NCI-H2081 treated with DMSO at 0.1 percent for 48 hours (cell line): ENCODE data around the gene NBEA.
"Not testable (repeated sequence)": the region's sequence is repeated elsewhere in the genome, so short reads cannot be mapped to it uniquely, and the experiment has no call there.

Source experiments
- DNase-seq: peaks from one replicate; lab custom pipeline; 2025; lab: John Stamatoyannopoulos, UW

Gene NBEA

GRCh38 chr13:35388441-35389355, 446.6 kb downstream of the NBEA start:
- DNase-seq: no peak

DNA sequence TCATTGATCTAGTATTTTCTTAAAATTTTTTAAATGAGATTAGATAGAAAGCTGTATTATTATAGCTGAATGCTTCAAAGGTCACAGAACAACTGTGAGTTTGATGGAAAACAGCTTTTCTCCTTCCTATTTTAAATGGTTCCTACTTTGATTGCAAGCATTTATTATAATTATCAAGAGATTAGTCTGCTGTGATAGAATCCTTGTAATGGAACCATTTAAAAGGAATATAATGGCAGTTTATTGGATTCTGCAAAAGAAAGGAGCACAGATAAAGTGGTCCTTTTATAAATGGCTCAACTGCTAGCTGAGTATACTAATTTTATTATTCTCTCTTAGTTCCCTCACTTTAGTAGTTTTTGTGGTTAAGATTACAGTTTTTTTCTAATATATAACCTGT, 447.5 kb downstream of the NBEA start:
- no peak for DNase-seq

DNA sequence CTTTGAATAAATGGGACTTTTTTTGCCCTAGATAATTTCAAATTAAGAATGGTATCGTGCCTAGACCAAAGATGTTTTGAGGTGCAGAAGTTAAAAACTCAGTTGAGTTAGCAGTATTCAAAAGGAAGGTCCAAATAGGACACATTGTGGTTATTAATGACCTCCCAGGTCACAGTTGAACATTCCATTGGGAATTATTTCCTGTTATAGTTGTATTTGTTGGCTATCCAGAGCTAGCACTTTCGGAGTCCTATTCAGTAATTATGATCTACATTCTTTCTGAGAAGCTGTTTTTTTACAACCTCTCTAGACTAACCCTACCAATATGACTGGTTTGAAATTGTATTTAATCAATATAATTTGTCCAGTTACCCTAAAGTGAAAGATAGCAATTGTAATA, 450.7 kb downstream of the NBEA start:
- no peak for DNase-seq

DNA sequence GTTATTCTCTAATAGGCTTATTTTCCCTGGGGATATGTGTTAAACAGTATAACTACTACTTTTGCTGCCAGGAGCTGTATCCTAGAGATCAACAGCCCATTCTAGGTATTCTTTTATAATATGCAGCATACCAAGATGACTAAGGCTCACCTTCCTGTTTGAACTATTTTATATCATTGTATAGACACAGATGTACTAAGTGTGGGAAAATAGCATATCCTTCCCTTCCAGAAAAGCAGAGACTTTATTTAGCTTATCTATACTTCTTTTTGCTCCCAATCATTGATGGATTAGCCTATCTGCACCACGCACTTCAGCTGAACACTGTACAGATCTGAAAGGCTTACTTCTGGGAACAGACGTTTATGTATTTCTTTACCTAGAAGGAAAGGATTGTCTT, 451.8 kb downstream of the NBEA start:
- no peak for DNase-seq

- not testable (repeated sequence) for DNase-seq
Measured at GRCh38 chr13:35408285-35408684, 466.2 kb downstream of the NBEA start.

DNA sequence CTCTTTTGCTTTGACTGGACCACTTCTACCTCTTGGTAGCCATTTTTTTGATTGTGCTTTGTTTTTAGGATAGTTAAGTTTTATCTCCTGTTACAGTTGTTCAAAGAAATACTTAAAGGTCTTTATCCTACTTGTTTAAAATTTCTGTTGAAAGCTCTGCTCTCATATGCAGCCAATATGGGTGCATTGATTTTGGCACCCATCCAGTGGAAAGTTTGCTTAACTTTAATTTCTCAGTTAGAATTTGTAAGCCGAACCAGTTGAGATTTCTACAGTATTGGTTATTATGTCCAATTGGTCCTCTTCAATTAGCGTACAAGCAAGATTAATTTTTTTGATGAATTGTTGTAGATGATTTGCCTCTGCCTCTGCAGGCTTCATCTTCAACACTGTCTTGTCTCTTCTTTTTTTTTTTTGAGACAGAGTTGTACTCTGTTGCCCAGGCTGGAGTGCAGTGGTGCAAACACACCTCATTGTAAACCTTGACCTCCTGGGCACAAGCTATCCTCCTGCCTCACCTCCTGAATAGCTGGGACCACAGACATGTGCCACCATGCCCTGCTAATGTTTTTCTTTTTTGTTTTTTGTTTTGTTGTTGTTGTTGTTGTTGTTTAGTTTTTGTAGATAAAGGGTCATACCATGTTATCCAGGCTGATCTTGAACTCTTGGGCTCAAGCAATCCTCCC, 469.1 kb downstream of the NBEA start:
- DNase-seq: no peak

- no peak for DNase-seq
Measured at GRCh38 chr13:35448465-35448864, 506.4 kb downstream of the NBEA start.

GRCh38 chr13:35449821-35450220, 507.8 kb downstream of the NBEA start:
- no peak for DNase-seq

- no peak for DNase-seq
Measured at GRCh38 chr13:35455022-35455421, 513.0 kb downstream of the NBEA start.

DNA sequence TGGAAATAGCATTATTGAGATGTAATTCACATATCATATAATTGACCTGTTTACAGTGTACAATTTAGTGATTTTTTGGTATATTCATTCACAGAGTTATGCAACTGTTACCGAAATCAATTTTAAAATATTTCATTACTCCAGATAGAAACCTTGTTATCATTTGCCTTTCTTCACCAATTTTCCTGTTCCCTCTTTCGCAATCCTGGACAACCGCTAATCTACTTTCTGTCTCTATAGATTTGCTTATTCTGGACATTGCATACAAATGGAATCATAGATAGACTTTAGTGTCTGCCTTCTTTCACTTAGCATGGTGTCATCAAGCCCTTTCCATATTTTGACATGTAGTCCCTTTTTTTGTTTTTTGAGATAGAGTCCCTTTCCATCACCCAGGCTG, 515.2 kb downstream of the NBEA start:
- no peak for DNase-seq

DNA sequence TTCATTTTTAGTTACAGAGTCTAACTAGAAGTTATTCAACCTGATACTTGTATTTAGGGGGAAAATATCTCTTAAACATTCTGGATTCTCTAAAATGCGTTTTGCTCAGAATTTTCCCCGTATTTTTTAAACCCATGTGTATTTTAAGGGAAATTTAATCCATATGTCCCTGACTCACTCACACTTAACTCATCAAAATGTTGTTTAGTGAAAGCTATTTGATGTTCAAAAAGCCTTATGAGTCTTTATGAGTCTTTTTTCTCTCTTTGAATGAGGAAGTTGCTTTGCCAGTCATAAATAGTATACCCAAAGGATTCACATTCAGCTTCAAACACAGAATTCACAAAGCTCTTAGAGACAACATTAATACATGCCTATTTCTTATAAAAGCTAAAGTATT, 518.0 kb downstream of the NBEA start:
- DNase-seq: no peak

GRCh38 chr13:35465371-35465770, 523.3 kb downstream of the NBEA start:
- no peak for DNase-seq

- no peak for DNase-seq
Measured at GRCh38 chr13:35468195-35468594, 526.1 kb downstream of the NBEA start.

GRCh38 chr13:35469806-35470525, 527.9 kb downstream of the NBEA start:
- no peak for DNase-seq

DNA sequence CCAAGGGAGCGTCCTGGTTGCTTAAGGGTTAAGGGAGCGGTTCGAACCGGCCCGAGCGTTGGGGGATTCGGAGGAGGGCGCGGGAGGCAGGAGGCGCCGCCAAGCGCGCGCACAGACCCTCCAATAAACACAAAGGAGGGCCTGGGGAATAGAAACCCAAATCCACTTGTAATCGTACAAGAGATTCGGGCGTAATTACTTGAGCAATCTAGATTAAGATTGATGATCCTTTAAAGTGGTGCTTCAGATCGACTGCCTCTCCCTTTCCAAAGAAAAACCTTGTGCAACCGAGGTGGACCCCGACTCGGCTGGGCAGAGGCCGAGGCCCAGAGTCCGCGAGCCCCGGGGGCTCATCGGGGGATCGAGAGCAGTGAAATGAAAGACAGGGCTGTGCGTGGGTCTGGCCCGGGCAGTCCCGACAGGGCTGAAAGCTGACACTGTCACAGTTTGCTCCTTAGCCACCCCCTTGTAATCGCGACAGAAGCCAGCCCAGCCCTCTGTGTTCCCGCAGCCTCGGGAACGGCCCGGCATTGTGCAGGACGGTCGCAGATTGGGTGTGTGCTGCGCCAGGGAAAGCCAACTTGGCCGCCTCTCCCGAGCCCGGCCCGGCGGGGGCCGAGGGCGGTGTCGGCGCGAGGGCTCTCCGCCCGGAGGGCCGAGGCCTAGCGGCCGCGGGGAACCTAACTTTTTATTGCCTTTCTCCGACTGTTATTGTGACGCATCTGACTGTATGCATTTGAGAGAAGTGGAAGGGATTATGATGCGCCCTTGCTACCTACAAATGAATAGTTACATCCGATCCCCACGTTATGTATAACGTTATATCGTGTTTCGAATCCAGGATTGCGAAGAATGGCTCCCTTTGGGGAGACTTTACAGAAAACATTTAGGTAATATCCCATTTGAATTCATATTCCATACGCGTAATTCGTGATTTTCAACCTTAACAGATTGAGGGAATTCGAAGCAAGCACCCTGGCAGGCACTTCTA, 528.9 kb downstream of the NBEA start:
- no peak for DNase-seq

GRCh38 chr13:35471706-35472322, 529.7 kb downstream of the NBEA start:
- no peak for DNase-seq

DNA sequence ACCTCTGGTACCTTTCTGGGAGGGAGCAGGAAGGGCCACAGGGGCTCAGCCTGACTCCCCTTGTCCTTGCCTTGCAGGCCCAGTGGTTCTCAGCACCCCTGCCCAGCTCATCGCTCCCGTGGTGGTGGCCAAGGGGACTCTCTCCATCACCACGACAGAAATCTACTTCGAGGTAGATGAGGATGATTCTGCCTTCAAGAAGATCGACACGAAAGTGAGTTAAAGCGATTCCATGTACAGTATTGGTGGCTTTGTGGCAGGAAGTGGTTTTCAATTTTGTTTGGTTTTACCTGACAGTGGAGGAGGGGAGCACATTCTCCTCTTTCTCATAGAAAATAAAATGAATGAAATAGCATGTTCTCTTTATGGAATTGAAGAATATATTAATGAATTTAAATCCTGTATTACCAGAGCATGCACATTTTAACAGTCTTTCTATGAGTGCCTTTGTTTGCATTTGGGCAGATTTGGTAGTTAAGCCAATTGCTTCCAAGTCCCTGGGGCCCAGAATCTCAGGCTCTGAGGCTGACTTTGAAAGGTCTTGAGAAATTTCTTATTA, 530.3 kb downstream of the NBEA start:
- no peak for DNase-seq

GRCh38 chr13:35473206-35473775, 531.2 kb downstream of the NBEA start:
- no peak for DNase-seq

GRCh38 chr13:35473802-35474201, 531.7 kb downstream of the NBEA start:
- no peak for DNase-seq

GRCh38 chr13:35474496-35475211, 532.6 kb downstream of the NBEA start:
- no peak for DNase-seq
